NB4 (cell line): ENCODE data around the gene GPC5.

ENCODE experiments used
- POLR2A ChIP-seq: IDR thresholded peaks from 2 replicates; pipeline ENCODE4 v1.6.1; 2011; ENCODE audit warnings: mild to moderate bottlenecking; ENCODE audit not compliant: insufficient read length; ENCODE audit errors: extremely low read depth
- TF ChIP-seq, protein P1 (sequence below): IDR thresholded peaks from one replicate; pipeline ENCODE4 v1.5.1; 2012; ENCODE audit warnings: low read depth, low read length

DNA sequence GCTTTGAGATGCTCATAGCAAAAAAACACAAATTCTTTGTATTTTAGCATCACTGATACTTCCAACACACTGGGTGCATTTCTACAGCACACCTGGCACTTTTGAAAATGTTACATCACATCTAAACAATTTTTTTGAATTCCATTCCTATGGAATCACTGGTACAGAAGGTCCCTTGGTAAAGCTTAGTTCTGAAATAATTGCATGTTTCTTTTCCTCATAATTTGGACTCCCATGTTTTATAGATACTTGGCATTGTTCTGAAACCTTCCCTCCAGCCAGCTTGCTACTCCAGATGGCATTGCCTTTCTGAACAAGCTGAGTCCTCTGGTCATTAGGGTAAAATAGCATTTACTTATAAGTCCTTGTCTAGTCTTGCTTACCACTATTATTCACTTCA lies 1346.8 kb downstream of the GPC5 start:
- TF ChIP-seq, protein P1, sequence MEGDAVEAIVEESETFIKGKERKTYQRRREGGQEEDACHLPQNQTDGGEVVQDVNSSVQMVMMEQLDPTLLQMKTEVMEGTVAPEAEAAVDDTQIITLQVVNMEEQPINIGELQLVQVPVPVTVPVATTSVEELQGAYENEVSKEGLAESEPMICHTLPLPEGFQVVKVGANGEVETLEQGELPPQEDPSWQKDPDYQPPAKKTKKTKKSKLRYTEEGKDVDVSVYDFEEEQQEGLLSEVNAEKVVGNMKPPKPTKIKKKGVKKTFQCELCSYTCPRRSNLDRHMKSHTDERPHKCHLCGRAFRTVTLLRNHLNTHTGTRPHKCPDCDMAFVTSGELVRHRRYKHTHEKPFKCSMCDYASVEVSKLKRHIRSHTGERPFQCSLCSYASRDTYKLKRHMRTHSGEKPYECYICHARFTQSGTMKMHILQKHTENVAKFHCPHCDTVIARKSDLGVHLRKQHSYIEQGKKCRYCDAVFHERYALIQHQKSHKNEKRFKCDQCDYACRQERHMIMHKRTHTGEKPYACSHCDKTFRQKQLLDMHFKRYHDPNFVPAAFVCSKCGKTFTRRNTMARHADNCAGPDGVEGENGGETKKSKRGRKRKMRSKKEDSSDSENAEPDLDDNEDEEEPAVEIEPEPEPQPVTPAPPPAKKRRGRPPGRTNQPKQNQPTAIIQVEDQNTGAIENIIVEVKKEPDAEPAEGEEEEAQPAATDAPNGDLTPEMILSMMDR, result no peak
- TF ChIP-seq POLR2A, result no peak
